ENCODE results near the gene PSMD4. TPM values are rescaled to one million over a fixed set of nuclear protein-coding genes. Genes with fewer than 3 reads are reported as not detected.

Gene PSMD4
- total RNA-seq, 1 donor from 2014 or later: 170 TPM

DNA sequence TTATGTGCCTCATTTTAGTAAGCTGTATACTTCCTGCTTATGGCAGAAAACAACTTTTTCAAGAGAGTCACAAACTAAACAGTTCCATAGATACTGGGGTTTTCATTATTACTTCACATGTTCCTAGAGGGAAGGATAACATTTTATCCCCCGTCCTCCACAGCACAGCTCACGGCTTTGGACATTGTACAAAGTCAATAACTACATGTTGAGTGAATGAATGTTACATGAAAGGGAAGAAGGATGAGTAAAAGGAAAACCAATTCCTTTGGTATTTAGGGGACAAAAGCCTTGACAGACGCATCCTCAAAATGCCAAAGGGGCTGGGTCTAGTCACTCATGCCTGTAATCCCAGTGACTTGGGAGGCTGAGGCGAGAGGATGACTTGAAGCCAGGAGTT lies 57.9 kb downstream of the PSMD4 start:
- Mint-ChIP-seq H3K27ac (peak overlapping the region; percentile 92), H3K36me3 (peaks cover 20% of the 10 kb centered on the region)

DNA sequence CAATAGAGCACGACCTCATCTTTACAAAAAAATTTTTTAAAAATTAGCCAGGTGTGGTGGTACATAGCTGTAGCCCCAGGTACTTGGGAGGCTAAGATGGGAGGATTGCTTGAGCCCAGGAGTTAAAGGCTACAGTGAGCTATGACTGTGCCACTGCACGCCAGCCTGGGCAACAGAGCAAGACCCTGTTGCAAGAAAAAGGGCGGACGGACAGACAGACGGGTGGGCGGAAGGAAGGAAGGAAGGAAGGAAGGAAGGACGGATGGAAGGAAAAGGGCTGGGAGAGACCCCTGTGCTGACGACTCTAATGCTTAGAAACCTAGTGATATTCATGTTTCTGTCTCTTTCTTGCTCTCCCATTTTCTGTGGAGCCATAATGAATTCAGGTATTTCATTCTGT lies 58.3 kb downstream of the PSMD4 start:
- H3K4me3 Mint-ChIP-seq: no peak overlapping the region
- H3K27ac Mint-ChIP-seq: peak overlapping the region; percentile 92
- H3K27me3 Mint-ChIP-seq: no peaks in the 10 kb centered on the region
- H3K36me3 Mint-ChIP-seq: peaks cover 17% of the 10 kb centered on the region
- no peaks in the 10 kb centered on the region for H3K9me3 Mint-ChIP-seq
- no peak for DNase-seq (ENCODE audit: extremely low spot score, unreplicated experiment)
- peaks cover 16% of the 10 kb centered on the region for H3K4me1 Mint-ChIP-seq (ENCODE audit: unreplicated experiment)
- TF ChIP-seq, protein P1, sequence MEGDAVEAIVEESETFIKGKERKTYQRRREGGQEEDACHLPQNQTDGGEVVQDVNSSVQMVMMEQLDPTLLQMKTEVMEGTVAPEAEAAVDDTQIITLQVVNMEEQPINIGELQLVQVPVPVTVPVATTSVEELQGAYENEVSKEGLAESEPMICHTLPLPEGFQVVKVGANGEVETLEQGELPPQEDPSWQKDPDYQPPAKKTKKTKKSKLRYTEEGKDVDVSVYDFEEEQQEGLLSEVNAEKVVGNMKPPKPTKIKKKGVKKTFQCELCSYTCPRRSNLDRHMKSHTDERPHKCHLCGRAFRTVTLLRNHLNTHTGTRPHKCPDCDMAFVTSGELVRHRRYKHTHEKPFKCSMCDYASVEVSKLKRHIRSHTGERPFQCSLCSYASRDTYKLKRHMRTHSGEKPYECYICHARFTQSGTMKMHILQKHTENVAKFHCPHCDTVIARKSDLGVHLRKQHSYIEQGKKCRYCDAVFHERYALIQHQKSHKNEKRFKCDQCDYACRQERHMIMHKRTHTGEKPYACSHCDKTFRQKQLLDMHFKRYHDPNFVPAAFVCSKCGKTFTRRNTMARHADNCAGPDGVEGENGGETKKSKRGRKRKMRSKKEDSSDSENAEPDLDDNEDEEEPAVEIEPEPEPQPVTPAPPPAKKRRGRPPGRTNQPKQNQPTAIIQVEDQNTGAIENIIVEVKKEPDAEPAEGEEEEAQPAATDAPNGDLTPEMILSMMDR (conservative IDR thresholded peaks at IDR 0.05): no peak

More for the DNA sequence above, 57.9 kb downstream of the PSMD4 start:
- H3K4me3 Mint-ChIP-seq: no peak overlapping the region
- TF ChIP-seq, protein P1 (conservative IDR thresholded peaks at IDR 0.05): no peak
- no peaks in the 10 kb centered on the region for H3K9me3 Mint-ChIP-seq
- H3K4me1 Mint-ChIP-seq (ENCODE audit: unreplicated experiment): peaks cover 16% of the 10 kb centered on the region
- no peak for DNase-seq (ENCODE audit: extremely low spot score, unreplicated experiment)
- H3K27me3 Mint-ChIP-seq: no peaks in the 10 kb centered on the region

DNA sequence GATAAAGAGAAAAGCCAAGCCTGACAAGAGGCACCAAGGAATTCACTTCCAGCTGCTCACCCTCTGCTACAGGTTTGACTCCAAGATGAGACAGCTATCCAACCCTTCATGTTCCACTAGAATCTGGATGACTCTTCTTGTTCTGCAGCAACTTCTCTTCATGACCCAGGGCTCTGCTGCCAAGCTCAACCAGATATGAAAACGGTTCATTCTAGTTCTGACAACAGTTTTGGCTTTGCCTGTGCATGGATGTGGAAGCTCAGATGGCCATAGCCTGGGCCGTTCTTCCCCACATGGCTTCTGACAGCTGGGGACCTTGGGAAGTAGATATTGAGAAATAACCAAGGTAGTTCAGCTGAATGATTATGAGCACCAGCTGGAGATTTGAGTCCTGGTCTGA lies 59.0 kb downstream of the PSMD4 start:
- H3K4me1 Mint-ChIP-seq (ENCODE audit: unreplicated experiment): peaks cover 16% of the 10 kb centered on the region
- H3K27ac Mint-ChIP-seq: peak overlapping the region; percentile 61
- no peak for DNase-seq (ENCODE audit: extremely low spot score, unreplicated experiment)
- TF ChIP-seq, protein P1 (conservative IDR thresholded peaks at IDR 0.05): no peak
- no peaks in the 10 kb centered on the region for H3K27me3 Mint-ChIP-seq
- peaks cover 12% of the 10 kb centered on the region for H3K36me3 Mint-ChIP-seq
- H3K4me3 Mint-ChIP-seq: no peak overlapping the region
- H3K9me3 Mint-ChIP-seq: no peaks in the 10 kb centered on the region

DNA sequence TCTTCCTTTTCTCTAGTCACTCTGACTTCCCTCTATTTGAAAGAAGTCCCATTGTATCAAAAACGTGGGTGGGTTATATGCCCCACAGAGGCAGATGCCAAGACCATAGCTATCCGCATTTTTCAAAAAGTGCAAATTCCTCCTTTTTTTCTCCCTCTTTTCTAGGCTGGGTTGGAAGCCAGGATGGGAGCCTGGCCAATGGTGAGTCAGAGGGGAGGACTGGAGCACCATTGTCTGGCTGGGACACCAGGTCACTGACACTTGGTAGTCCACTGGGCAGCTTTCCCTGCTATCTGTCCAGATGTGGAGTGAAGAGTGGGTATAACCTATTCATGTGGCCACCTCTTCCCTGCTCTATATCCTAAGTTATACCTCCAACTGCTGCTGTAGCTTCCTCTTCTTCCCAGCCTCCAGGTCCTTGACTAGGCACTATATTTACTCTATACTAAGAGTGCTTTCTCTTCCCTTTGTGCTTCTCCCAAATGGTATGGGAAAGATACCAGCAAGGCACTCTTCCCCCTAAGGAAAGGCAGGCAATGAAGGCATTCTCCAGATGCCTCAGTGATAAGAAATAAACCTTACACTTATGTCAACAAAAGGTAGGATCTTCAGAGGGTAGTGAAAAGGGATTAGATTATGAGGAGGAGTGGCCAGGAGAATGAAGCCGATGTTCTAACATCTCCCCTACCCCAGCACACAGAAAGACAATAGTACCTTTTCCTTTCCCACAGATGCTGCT lies 59.8 kb downstream of the PSMD4 start:
- Mint-ChIP-seq H3K4me3 (no peak overlapping the region), H3K4me1 (ENCODE audit: unreplicated experiment) (peaks cover 16% of the 10 kb centered on the region), H3K27ac (no peak overlapping the region), H3K9me3 (no peaks in the 10 kb centered on the region), H3K27me3 (no peaks in the 10 kb centered on the region), H3K36me3 (peaks cover 12% of the 10 kb centered on the region)
- TF ChIP-seq, protein P1 (conservative IDR thresholded peaks at IDR 0.05): no peak
- no peak for DNase-seq (ENCODE audit: extremely low spot score, unreplicated experiment)

DNA sequence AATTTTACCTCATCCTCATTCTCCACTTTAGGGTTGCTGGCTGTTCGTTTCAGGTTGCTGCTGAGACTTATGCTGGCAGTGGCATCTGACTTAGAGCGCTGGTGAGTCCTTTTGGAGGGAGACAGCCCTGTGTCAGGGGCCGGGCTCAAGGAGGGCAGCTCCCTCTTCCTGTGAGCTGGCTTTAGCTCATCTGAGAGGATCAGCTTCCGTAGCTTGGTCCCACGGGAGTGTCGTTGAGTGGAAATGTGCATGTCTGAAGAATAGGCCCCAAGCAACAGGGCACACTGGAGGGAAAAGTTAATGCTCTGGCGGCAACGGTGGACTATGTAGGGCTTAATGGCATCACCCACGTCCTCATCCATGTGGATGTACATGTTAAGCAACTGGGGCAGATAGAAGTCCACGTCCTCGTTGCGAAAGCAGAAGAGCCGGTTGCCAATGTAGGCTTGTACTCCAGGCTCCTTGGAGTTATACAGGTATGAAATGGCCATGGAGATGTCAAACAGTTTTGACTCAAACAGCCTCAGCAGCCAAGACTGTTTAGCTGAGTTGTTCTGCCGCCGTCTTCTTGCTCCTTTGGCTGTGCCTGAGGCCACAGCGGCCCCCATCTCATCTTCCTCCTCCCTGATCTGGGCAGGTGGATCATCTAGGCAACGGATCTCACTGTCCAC lies 61.2 kb downstream of the PSMD4 start:
- H3K27ac Mint-ChIP-seq: no peak overlapping the region
- TF ChIP-seq, protein P1 (conservative IDR thresholded peaks at IDR 0.05): no peak
- H3K36me3 Mint-ChIP-seq: peaks cover 14% of the 10 kb centered on the region
- no peaks in the 10 kb centered on the region for H3K9me3 Mint-ChIP-seq
- no peaks in the 10 kb centered on the region for H3K27me3 Mint-ChIP-seq
- H3K4me3 Mint-ChIP-seq: no peak overlapping the region
- H3K4me1 Mint-ChIP-seq (ENCODE audit: unreplicated experiment): peaks cover 7% of the 10 kb centered on the region
- DNase-seq (ENCODE audit: extremely low spot score, unreplicated experiment): no peak

Other genes with a start within 250 kb of the PSMD4 start
- 28.5 and 38.8 TPM in 2 replicates for gene MINDY1, start 247.8 kb upstream of the PSMD4 start, total RNA-seq (ENCODE audit: low replicate concordance)
- 16.3 and 20.4 TPM in 2 replicates for gene PRUNE1, start 246.3 kb upstream of the PSMD4 start, total RNA-seq (ENCODE audit: low replicate concordance)
- 27.7 and 70.3 TPM in 2 replicates for gene BNIPL, start 218.1 kb upstream of the PSMD4 start, total RNA-seq (ENCODE audit: low replicate concordance)
- gene C1orf56, start 207.0 kb upstream of the PSMD4 start, total RNA-seq (ENCODE audit: low replicate concordance): 4.7 and 8.6 TPM in 2 replicates
- 109 and 176 TPM in 2 replicates for gene CDC42SE1, start 195.1 kb upstream of the PSMD4 start, total RNA-seq (ENCODE audit: low replicate concordance)
- 9.0 and 17.0 TPM in 2 replicates for gene MLLT11, start 194.3 kb upstream of the PSMD4 start, total RNA-seq (ENCODE audit: low replicate concordance)
- 13.6 and 14.3 TPM in 2 replicates for gene GABPB2, start 184.0 kb upstream of the PSMD4 start, total RNA-seq (ENCODE audit: low replicate concordance)
- 10.6 and 37.1 TPM in 2 replicates for gene SEMA6C, start 108.1 kb upstream of the PSMD4 start, total RNA-seq (ENCODE audit: low replicate concordance)
- not detected in 2 replicates for gene TNFAIP8L2, start 98.1 kb upstream of the PSMD4 start, total RNA-seq (ENCODE audit: low replicate concordance)
- 8.9 and 12.3 TPM in 2 replicates for gene LYSMD1, start 88.8 kb upstream of the PSMD4 start, total RNA-seq (ENCODE audit: low replicate concordance)
- 39.3 and 42.1 TPM in 2 replicates for gene SCNM1, start 88.6 kb upstream of the PSMD4 start, total RNA-seq (ENCODE audit: low replicate concordance)
- 1.9 TPM in 2 replicates for gene TMOD4, start 78.8 kb upstream of the PSMD4 start, total RNA-seq (ENCODE audit: low replicate concordance)
- 95.8 and 97.4 TPM in 2 replicates for gene VPS72, start 64.5 kb upstream of the PSMD4 start, total RNA-seq (ENCODE audit: low replicate concordance)
- gene PIP5K1A, start 56.2 kb upstream of the PSMD4 start, total RNA-seq (ENCODE audit: low replicate concordance): 69.8 and 77.3 TPM in 2 replicates
- 29.6 and 31.7 TPM in 2 replicates for gene ZNF687, start 27.6 kb downstream of the PSMD4 start, total RNA-seq (ENCODE audit: low replicate concordance)
- gene PI4KB, start 72.7 kb downstream of the PSMD4 start, total RNA-seq (ENCODE audit: low replicate concordance): 59.6 and 60.7 TPM in 2 replicates
- 27.3 and 66.5 TPM in 2 replicates for gene RFX5, start 92.5 kb downstream of the PSMD4 start, total RNA-seq (ENCODE audit: low replicate concordance)
- 20.5 and 39.2 TPM in 2 replicates for gene SELENBP1, start 118.0 kb downstream of the PSMD4 start, total RNA-seq (ENCODE audit: low replicate concordance)
- gene PSMB4, start 144.8 kb downstream of the PSMD4 start, total RNA-seq (ENCODE audit: low replicate concordance): 241 and 243 TPM in 2 replicates
- 73.1 and 126 TPM in 2 replicates for gene POGZ, start 204.8 kb downstream of the PSMD4 start, total RNA-seq (ENCODE audit: low replicate concordance)